ENCODE data around the gene SLC12A7.

- TF ChIP-seq CTCF (conservative IDR thresholded peaks at IDR 0.05): no peak
- TF ChIP-seq ZFX (IDR thresholded peaks at IDR 0.05): no peak
Measured at GRCh38 chr5:1013948-1014301, 97.9 kb downstream of the SLC12A7 start.
